ENCODE results near the gene CSPG5.

- TF ChIP-seq CTCF (IDR thresholded peaks at IDR 0.05) (no peak), POLR2A (IDR thresholded peaks at IDR 0.05) (no peak)
Measured at GRCh38 chr3:47527952-47528725, 50.5 kb downstream of the CSPG5 start.

All from testis (tissue), 2 donors.